Measurements from ENCODE around the gene ASB1. TPM values are rescaled to one million over a fixed set of nuclear protein-coding genes. Genes with fewer than 3 reads are reported as not detected.

ASB1 gene
- total and polyA plus RNA-seq, 9 of the 15 experiments (the other 6 are each of a cell fraction or from before 2014, with no cell fraction given) = 6.3 to 37.7 (median 23.9) TPM

GRCh38 chr2:238446371-238446770, 19.6 kb downstream of the ASB1 start:
- no peak overlapping the region for H3K4me2 ChIP-seq (ENCODE audit: insufficient read depth, low read length)
- in situ Hi-C loops (cut with MboI) = no loop called here
- peaks cover 27% of the 10 kb centered on the region for H3K79me2 ChIP-seq (ENCODE audit: control insufficient read depth, insufficient read depth, low read length)
- no TSS peak for BruUV-seq (replicated peaks)
- intact Hi-C loops (cut with micrococcal nuclease) = no loop called here
- H2AFZ ChIP-seq (ENCODE audit: low read depth, low read length) = no peak overlapping the region
- CTCF ChIA-PET (ENCODE audit: low intra/inter-chr PET ratio) = no interaction called here
- POLR2A ChIA-PET = no interaction called here
- H4K20me1 ChIP-seq (replicated peaks; ENCODE audit: control insufficient read depth, insufficient read depth, low read length) = 0 out of 2 replicates have a peak, but pooled peaks cover 6% of the 10 kb centered on the region
- H3K4me3 ChIP-seq = no peak overlapping the region
- WGBS (ENCODE audit: insufficient coverage, low coverage, missing lambda C conversion rate) = 93% methylated on average over 4 of the region's 8 CpGs
- H3K9me3 ChIP-seq (replicated peaks; ENCODE audit: control insufficient read depth, insufficient read depth, low read depth, low read length) = no peaks in the 10 kb centered on the region
- TF ChIP-seq BRD4 (IDR thresholded peaks at IDR 0.05) (no peak), ZFX (CRISPR knock-in tag; IDR thresholded peaks at IDR 0.05) (no peak), CEBPB (tag; IDR thresholded peaks at IDR 0.05) (no peak), DEAF1 (CRISPR knock-in tag; IDR thresholded peaks at IDR 0.05) (no peak), SREBF1 (IDR thresholded peaks at IDR 0.05; ENCODE audit: borderline replicate concordance, low read depth, low read length) (no peak), MTA2 (IDR thresholded peaks at IDR 0.05; ENCODE audit: low read depth) (no peak), NFYB (IDR thresholded peaks at IDR 0.05; ENCODE audit: extremely low read depth, insufficient read length) (no peak), CBFA2T3 (IDR thresholded peaks at IDR 0.05) (no peak), MXD1 (CRISPR knock-in tag; IDR thresholded peaks at IDR 0.05; ENCODE audit: borderline replicate concordance, poor library complexity, severe bottlenecking) (no peak), ZNF586 (CRISPR knock-in tag; conservative IDR thresholded peaks at IDR 0.05) (no peak), ZNF184 (CRISPR knock-in tag; IDR thresholded peaks at IDR 0.05) (no peak), POLR2B (IDR thresholded peaks at IDR 0.05; ENCODE audit: low read depth, partially characterized antibody) (no peak), ZNF785 (CRISPR knock-in tag; IDR thresholded peaks at IDR 0.05) (no peak), CEBPG (CRISPR knock-in tag; IDR thresholded peaks at IDR 0.05) (no peak), CEBPG (tag; conservative IDR thresholded peaks at IDR 0.05 in 1 of 2, IDR thresholded peaks at IDR 0.05 in 1 of 2) (no peak)
- TF ChIP-seq, protein P1, sequence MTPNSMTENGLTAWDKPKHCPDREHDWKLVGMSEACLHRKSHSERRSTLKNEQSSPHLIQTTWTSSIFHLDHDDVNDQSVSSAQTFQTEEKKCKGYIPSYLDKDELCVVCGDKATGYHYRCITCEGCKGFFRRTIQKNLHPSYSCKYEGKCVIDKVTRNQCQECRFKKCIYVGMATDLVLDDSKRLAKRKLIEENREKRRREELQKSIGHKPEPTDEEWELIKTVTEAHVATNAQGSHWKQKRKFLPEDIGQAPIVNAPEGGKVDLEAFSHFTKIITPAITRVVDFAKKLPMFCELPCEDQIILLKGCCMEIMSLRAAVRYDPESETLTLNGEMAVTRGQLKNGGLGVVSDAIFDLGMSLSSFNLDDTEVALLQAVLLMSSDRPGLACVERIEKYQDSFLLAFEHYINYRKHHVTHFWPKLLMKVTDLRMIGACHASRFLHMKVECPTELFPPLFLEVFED (CRISPR knock-in tag; conservative IDR thresholded peaks at IDR 0.05) = no peak
- TF ChIP-seq, protein P2, sequence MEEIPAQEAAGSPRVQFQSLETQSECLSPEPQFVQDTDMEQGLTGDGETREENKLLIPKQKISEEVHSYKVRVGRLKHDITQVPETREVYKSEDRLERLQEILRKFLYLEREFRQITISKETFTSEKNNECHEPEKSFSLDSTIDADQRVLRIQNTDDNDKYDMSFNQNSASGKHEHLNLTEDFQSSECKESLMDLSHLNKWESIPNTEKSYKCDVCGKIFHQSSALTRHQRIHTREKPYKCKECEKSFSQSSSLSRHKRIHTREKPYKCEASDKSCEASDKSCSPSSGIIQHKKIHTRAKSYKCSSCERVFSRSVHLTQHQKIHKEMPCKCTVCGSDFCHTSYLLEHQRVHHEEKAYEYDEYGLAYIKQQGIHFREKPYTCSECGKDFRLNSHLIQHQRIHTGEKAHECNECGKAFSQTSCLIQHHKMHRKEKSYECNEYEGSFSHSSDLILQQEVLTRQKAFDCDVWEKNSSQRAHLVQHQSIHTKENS (CRISPR knock-in tag; IDR thresholded peaks at IDR 0.05) = no peak
- TF ChIP-seq, protein P3, sequence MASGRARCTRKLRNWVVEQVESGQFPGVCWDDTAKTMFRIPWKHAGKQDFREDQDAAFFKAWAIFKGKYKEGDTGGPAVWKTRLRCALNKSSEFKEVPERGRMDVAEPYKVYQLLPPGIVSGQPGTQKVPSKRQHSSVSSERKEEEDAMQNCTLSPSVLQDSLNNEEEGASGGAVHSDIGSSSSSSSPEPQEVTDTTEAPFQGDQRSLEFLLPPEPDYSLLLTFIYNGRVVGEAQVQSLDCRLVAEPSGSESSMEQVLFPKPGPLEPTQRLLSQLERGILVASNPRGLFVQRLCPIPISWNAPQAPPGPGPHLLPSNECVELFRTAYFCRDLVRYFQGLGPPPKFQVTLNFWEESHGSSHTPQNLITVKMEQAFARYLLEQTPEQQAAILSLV (tag; IDR thresholded peaks at IDR 0.05) = no peak
- no peak for ATAC-seq
- no peak overlapping the region for H3K9ac ChIP-seq (ENCODE audit: insufficient read depth in 1 of 2, low read depth in 2 of 2, low read length in 2 of 2)
- H3K4me1 ChIP-seq (replicated peaks in 1 of 2; ENCODE audit: control insufficient read depth in 2 of 2, insufficient read depth in 2 of 2, low read length in 2 of 2) = peaks cover 0 to 2% of the 10 kb centered on the region in 2 experiments; a peak in 2 of 5 replicates
- H3K27me3 ChIP-seq (ENCODE audit: control insufficient read depth in 2 of 2, insufficient read depth in 2 of 2, low read length in 2 of 2) = no peaks in the 10 kb centered on the region
- H3K36me3 ChIP-seq (ENCODE audit: control insufficient read depth, insufficient read depth, low read length) = peaks cover 93% of the 10 kb centered on the region; the same call in 2 of the 3 replicates
- no peaks in the 10 kb centered on the region for H3K9me1 ChIP-seq (ENCODE audit: control insufficient read depth, insufficient read depth, low read length)
- no peak for DNase-seq (ENCODE audit: extremely low read depth in 1 of 4, low spot score in 3 of 4)
- FAIRE-seq = no peak
- H3K27ac ChIP-seq (ENCODE audit: extremely low read depth, low read depth, low read length) = no peak overlapping the region
